Measurements from ENCODE around the gene PRMT7. TPM values are rescaled to one million over a fixed set of nuclear protein-coding genes. Genes with fewer than 3 reads are reported as not detected.
"Not testable (repeated sequence)": the region's sequence is repeated elsewhere in the genome, so short reads cannot be mapped to it uniquely, and the experiment has no call there.

PRMT7 gene
- total RNA-seq, 1 experiment from 2014 or later: 46.4 TPM

GRCh38 chr16:68287276-68288251, 23.3 kb upstream of the PRMT7 start:
- intact Hi-C loops (cut with micrococcal nuclease): no loop called here
- Histone ChIP-seq H3F3A (ENCODE audit: low read length, unreplicated experiment) (no peaks in the 10 kb centered on the region), H3K4me3 (ENCODE audit: low read length) (no peak overlapping the region), H3K27me3 (ENCODE audit: low read length) (no peaks in the 10 kb centered on the region), H3K4me1 (ENCODE audit: insufficient read depth, low read length) (peaks cover 20% of the 10 kb centered on the region), H3K9me2 (replicated peaks; ENCODE audit: low read length) (no peaks in the 10 kb centered on the region), H3K27ac (ENCODE audit: low read length) (peak overlapping the region; percentile 49; the same call in 1 of the 2 replicates), H3K4me2 (ENCODE audit: low read length) (peak overlapping the region; percentile 31; the same call in 1 of the 2 replicates), H2AFZ (ENCODE audit: low read length) (no peak overlapping the region), H4K20me1 (ENCODE audit: low read length) (no peaks in the 10 kb centered on the region), H3K9me3 (ENCODE audit: low read length) (no peaks in the 10 kb centered on the region), H3K79me2 (ENCODE audit: low read length) (peaks cover 14% of the 10 kb centered on the region; the same call in 1 of the 2 replicates), H3K9ac (ENCODE audit: low read length) (no peak overlapping the region), H3K36me3 (ENCODE audit: low read depth, low read length) (peaks cover 14% of the 10 kb centered on the region; the same call in 1 of the 2 replicates)
- DNase-seq (peak; percentile 76), ATAC-seq (peak; percentile 79)
- TF ChIP-seq EZH2 (IDR thresholded peaks at IDR 0.05; ENCODE audit: low read length, unreplicated experiment): no peak
- TF ChIP-seq, protein P1, sequence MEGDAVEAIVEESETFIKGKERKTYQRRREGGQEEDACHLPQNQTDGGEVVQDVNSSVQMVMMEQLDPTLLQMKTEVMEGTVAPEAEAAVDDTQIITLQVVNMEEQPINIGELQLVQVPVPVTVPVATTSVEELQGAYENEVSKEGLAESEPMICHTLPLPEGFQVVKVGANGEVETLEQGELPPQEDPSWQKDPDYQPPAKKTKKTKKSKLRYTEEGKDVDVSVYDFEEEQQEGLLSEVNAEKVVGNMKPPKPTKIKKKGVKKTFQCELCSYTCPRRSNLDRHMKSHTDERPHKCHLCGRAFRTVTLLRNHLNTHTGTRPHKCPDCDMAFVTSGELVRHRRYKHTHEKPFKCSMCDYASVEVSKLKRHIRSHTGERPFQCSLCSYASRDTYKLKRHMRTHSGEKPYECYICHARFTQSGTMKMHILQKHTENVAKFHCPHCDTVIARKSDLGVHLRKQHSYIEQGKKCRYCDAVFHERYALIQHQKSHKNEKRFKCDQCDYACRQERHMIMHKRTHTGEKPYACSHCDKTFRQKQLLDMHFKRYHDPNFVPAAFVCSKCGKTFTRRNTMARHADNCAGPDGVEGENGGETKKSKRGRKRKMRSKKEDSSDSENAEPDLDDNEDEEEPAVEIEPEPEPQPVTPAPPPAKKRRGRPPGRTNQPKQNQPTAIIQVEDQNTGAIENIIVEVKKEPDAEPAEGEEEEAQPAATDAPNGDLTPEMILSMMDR (conservative IDR thresholded peaks at IDR 0.05; ENCODE audit: low read depth, low read length): no peak
- no peak for TF ChIP-seq EZH2phosphoT487 (IDR thresholded peaks at IDR 0.05; ENCODE audit: borderline replicate concordance, low read length)
- CTCF ChIA-PET: interaction anchor here (1.5 kb wide), 1 partner anchor 23 kb away, joined by 7 read pairs; the partner anchor contains the start of gene SLC7A6
- BruUV-seq (replicated peaks): no TSS peak
- POLR2A ChIA-PET (ENCODE audit: unreplicated experiment): interaction anchor here (1.4 kb wide), 1 partner anchor 23 kb away, joined by 3 read pairs; the partner anchor contains the start of genes PRMT7 and SLC7A6OS

GRCh38 chr16:68288252-68288650, 22.6 kb upstream of the PRMT7 start:
- Histone ChIP-seq H3F3A (ENCODE audit: low read length, unreplicated experiment) (no peaks in the 10 kb centered on the region), H3K36me3 (ENCODE audit: low read depth, low read length) (peaks cover 14% of the 10 kb centered on the region; the same call in 1 of the 2 replicates), H3K79me2 (ENCODE audit: low read length) (peaks cover 14% of the 10 kb centered on the region; the same call in 1 of the 2 replicates), H3K27ac (ENCODE audit: low read length) (no peak overlapping the region), H3K9me3 (ENCODE audit: low read length) (no peaks in the 10 kb centered on the region), H3K4me1 (ENCODE audit: insufficient read depth, low read length) (peaks cover 20% of the 10 kb centered on the region), H4K20me1 (ENCODE audit: low read length) (no peaks in the 10 kb centered on the region), H3K27me3 (ENCODE audit: low read length) (no peaks in the 10 kb centered on the region), H3K9ac (ENCODE audit: low read length) (no peak overlapping the region), H2AFZ (ENCODE audit: low read length) (no peak overlapping the region), H3K9me2 (replicated peaks; ENCODE audit: low read length) (no peaks in the 10 kb centered on the region), H3K4me2 (ENCODE audit: low read length) (no peak overlapping the region), H3K4me3 (ENCODE audit: low read length) (no peak overlapping the region)
- ChIA-PET CTCF (interaction anchor here (1.5 kb wide), 1 partner anchor 24 kb away, joined by 7 read pairs; the partner anchor contains the start of gene SLC7A6), POLR2A (ENCODE audit: unreplicated experiment) (interaction anchor here (1.4 kb wide), 1 partner anchor 23 kb away, joined by 3 read pairs; the partner anchor contains the start of genes PRMT7 and SLC7A6OS)
- no TSS peak for BruUV-seq (replicated peaks)
- DNase-seq (no peak), ATAC-seq (no peak)
- intact Hi-C loops (cut with micrococcal nuclease): no loop called here
- TF ChIP-seq EZH2phosphoT487 (IDR thresholded peaks at IDR 0.05; ENCODE audit: borderline replicate concordance, low read length): no peak

DNA sequence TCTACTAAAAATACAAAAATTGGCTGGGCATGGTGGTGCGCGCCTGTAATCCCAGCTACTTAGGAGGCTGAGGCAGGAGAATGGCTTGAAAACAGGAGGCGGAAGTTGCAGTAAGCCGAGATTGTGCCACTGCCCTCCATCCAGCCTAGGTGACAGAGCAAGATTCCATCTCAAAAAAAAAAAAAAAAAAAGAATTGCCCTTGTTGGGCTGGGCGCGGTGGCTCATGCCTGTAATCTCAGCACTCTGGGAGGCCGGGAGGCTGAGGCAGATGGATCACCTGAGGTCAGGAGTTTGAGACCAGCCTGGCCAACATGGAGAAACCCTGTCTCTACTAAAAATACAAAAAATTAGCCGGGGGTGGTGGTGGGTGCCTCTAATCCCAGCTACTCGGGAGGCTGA, 22.0 kb upstream of the PRMT7 start:
- H3K9me2 ChIP-seq (replicated peaks; ENCODE audit: low read length); H3K4me3 ChIP-seq (ENCODE audit: low read length); DNase-seq; BruUV-seq (replicated peaks); H3F3A ChIP-seq (ENCODE audit: low read length, unreplicated experiment); intact Hi-C loops (cut with micrococcal nuclease); H3K9me3 ChIP-seq (ENCODE audit: low read length); H3K27ac ChIP-seq (ENCODE audit: low read length); H3K9ac ChIP-seq (ENCODE audit: low read length); H3K4me2 ChIP-seq (ENCODE audit: low read length); H4K20me1 ChIP-seq (ENCODE audit: low read length); H3K27me3 ChIP-seq (ENCODE audit: low read length); ATAC-seq; H2AFZ ChIP-seq (ENCODE audit: low read length): not testable (repeated sequence)
- ChIA-PET CTCF (interaction anchor here (1.5 kb wide), 1 partner anchor 24 kb away, joined by 7 read pairs; the partner anchor contains the start of gene SLC7A6), POLR2A (ENCODE audit: unreplicated experiment) (interaction anchor here (1.4 kb wide), 1 partner anchor 22 kb away, joined by 3 read pairs; the partner anchor contains the start of genes PRMT7 and SLC7A6OS)
- Histone ChIP-seq H3K36me3 (ENCODE audit: low read depth, low read length) (peaks cover 14% of the 10 kb centered on the region; the same call in 1 of the 2 replicates), H3K4me1 (ENCODE audit: insufficient read depth, low read length) (peaks cover 20% of the 10 kb centered on the region), H3K79me2 (ENCODE audit: low read length) (peaks cover 14% of the 10 kb centered on the region; the same call in 1 of the 2 replicates)
